Nephron progenitor cell (in vitro differentiated cells): ENCODE data around the gene ACTR1A.

Experiments used
- DNase-seq: peaks from one replicate; pipeline ENCODE4 v3.0.0; 2021
- H3K27ac Mint-ChIP-seq: 2 replicates; pipeline ENCODE4 v1.8.0; 2021; ENCODE audit warnings: mild to moderate bottlenecking, moderate library complexity, mixed read lengths
- H3K27me3 Mint-ChIP-seq: 2 replicates; pipeline ENCODE4 v1.8.0; 2021; ENCODE audit warnings: mild to moderate bottlenecking, low read depth, mixed read lengths; ENCODE audit not compliant: poor library complexity
- H3K36me3 Mint-ChIP-seq: 2 replicates; pipeline ENCODE4 v1.8.0; 2021; ENCODE audit warnings: low read depth, mixed read lengths
- H3K4me1 Mint-ChIP-seq: 2 replicates; pipeline ENCODE4 v1.8.0; 2021; ENCODE audit warnings: mixed read lengths
- H3K4me3 Mint-ChIP-seq: 2 replicates; pipeline ENCODE4 v1.8.0; 2021; ENCODE audit warnings: mild to moderate bottlenecking, moderate library complexity, mixed read lengths
- H3K9me3 Mint-ChIP-seq: 2 replicates; pipeline ENCODE4 v1.8.0; 2021; ENCODE audit warnings: mild to moderate bottlenecking, moderate library complexity, mixed read lengths
- CTCF ChIP-seq: fragments of 200-600 bp; sonication (generic); IDR thresholded peaks from 2 replicates; pipeline ENCODE4 v1.5.0; 2021; ENCODE audit warnings: antibody characterized with exemption

ACTR1A gene

GRCh38 chr10:102467318-102467717 lies 35.2 kb downstream of the ACTR1A start:
- no peak for TF ChIP-seq CTCF
- Mint-ChIP-seq H3K27ac (no peak overlapping the region), H3K9me3 (no peaks in the 10 kb centered on the region), H3K4me1 (peaks cover 21% of the 10 kb centered on the region), H3K36me3 (no peaks in the 10 kb centered on the region), H3K27me3 (peaks cover 22% of the 10 kb centered on the region), H3K4me3 (no peak overlapping the region)
- no peak for DNase-seq

DNA sequence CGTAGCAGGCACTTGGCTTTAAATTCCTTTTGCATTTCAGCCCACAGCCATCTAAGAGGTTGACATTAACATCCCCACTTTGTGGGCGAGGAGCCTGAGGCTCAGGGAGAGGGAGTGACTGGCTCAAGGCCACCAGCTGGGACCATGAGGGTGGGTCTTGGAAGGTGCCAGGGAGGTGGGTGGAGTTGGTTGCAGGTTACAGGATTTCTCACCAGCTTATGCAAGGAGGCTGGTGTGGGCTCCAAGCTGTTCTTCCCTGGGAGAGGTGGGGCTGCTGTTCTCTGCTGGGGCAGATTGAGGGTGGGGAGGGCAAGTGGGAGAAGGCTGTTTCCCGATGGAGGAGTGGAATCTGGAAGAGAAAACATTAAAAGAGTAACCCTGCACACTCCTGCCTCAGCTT lies 37.0 kb downstream of the ACTR1A start:
- peaks cover 33% of the 10 kb centered on the region for H3K27me3 Mint-ChIP-seq
- H3K4me1 Mint-ChIP-seq, result peaks cover 40% of the 10 kb centered on the region
- no peak overlapping the region for H3K4me3 Mint-ChIP-seq
- DNase-seq, result no peak
- no peaks in the 10 kb centered on the region for H3K9me3 Mint-ChIP-seq
- H3K36me3 Mint-ChIP-seq, result no peaks in the 10 kb centered on the region
- TF ChIP-seq CTCF, result no peak
- no peak overlapping the region for H3K27ac Mint-ChIP-seq

DNA sequence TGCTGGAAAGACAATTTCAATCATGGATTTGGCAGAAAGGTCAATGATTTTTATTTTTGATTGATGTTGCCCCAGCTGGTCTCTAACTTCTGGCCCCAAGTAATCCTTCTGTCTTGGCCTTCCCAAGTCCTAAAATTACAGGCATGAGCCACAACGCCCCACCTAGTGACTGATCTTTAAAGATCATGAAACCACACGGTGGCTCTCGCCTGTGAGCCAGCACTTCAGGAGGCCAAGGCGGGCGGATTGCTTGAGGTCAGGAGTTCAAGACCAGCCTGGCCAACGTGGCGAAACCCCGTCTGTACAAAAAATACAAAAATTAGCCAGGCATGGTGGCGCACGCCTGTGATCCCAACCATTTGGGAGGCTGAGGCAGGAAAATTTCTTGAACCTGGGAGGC lies 38.5 kb downstream of the ACTR1A start:
- Mint-ChIP-seq H3K27me3 (peaks cover 33% of the 10 kb centered on the region), H3K36me3 (no peaks in the 10 kb centered on the region), H3K4me1 (peaks cover 35% of the 10 kb centered on the region), H3K9me3 (no peaks in the 10 kb centered on the region), H3K27ac (no peak overlapping the region), H3K4me3 (no peak overlapping the region)
- TF ChIP-seq CTCF, result no peak
- DNase-seq, result no peak

GRCh38 chr10:102462512-102463054 lies 39.9 kb downstream of the ACTR1A start:
- H3K27me3 Mint-ChIP-seq, result peaks cover 33% of the 10 kb centered on the region
- H3K4me1 Mint-ChIP-seq, result peaks cover 44% of the 10 kb centered on the region
- DNase-seq, result no peak
- H3K36me3 Mint-ChIP-seq, result no peaks in the 10 kb centered on the region
- H3K9me3 Mint-ChIP-seq, result no peaks in the 10 kb centered on the region
- peak overlapping the region; percentile 84 for H3K4me3 Mint-ChIP-seq
- no peak overlapping the region for H3K27ac Mint-ChIP-seq
- TF ChIP-seq CTCF, result no peak

GRCh38 chr10:102461187-102462054 lies 41.1 kb downstream of the ACTR1A start:
- no peaks in the 10 kb centered on the region for H3K36me3 Mint-ChIP-seq
- H3K4me3 Mint-ChIP-seq, result peak overlapping the region; percentile 84
- DNase-seq, result peak; percentile 96
- no peak for TF ChIP-seq CTCF
- peaks cover 47% of the 10 kb centered on the region for H3K4me1 Mint-ChIP-seq
- H3K27ac Mint-ChIP-seq, result no peak overlapping the region
- H3K27me3 Mint-ChIP-seq, result peaks cover 33% of the 10 kb centered on the region
- H3K9me3 Mint-ChIP-seq, result no peaks in the 10 kb centered on the region

DNA sequence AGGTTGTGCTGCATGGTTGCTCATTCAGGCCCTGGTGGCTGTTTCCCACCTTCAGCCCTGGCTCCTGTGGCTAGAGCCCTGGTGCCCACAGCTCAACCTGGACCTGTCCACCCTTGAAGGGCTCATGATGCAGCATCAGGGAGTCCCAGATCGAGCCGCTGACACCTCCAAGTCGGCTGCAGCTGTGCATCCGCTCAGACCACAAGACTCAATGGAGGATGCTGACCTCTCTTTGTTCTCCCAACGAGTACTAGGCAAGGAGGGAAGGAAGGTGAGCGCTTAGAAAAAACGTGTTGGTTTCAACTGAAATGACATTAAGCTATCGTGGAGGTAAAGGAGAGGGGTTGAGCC lies 41.7 kb downstream of the ACTR1A start:
- TF ChIP-seq CTCF, result no peak
- Mint-ChIP-seq H3K27me3 (peaks cover 33% of the 10 kb centered on the region), H3K9me3 (no peaks in the 10 kb centered on the region), H3K4me3 (peak overlapping the region; percentile 69), H3K27ac (no peak overlapping the region), H3K36me3 (peaks cover 2% of the 10 kb centered on the region), H3K4me1 (peaks cover 47% of the 10 kb centered on the region)
- DNase-seq, result no peak
